ENCODE data around the gene QKI. TPM values are rescaled to one million over a fixed set of nuclear protein-coding genes. Genes with fewer than 3 reads are reported as not detected.

The QKI gene
- total and polyA plus RNA-seq, 2 of the 8 experiments (the other 6 are each of a cell fraction or from before 2014, with no cell fraction given) = 181 to 183 TPM

- Histone ChIP-seq H2BK12ac (ENCODE audit: low read depth, low read length) (no peak overlapping the region), H3K4me1 (replicated peaks in 1 of 4; ENCODE audit: control insufficient read depth in 3 of 4, insufficient read depth in 4 of 4, low read length in 3 of 4) (no peaks in the 10 kb centered on the region; a peak in 1 of 7 replicates), H3K27me3 (replicated peaks in 1 of 4; ENCODE audit: control insufficient read depth in 3 of 4, extremely low read depth in 1 of 4, insufficient read depth in 3 of 4, low read length in 3 of 4) (no peaks in the 10 kb centered on the region), H4K5ac (ENCODE audit: insufficient read length, low read depth, low read length) (no peak overlapping the region), H3K4me3 (ENCODE audit: extremely low read depth in 1 of 4, insufficient read depth in 2 of 4, low read depth in 3 of 4, low read length in 4 of 4) (no peak overlapping the region), H2BK20ac (ENCODE audit: low read length) (no peak overlapping the region), H3K23ac (ENCODE audit: insufficient read length) (no peak overlapping the region), H2BK120ac (replicated peaks; ENCODE audit: low read depth, low read length) (no peak overlapping the region), H2AK5ac (ENCODE audit: low read depth, low read length) (no peak overlapping the region), H2AFZ (ENCODE audit: low read length) (no peak overlapping the region), H2BK15ac (ENCODE audit: low read length) (no peak overlapping the region), H4K8ac (ENCODE audit: extremely low read depth, insufficient read depth, low read length) (no peak overlapping the region; the same call in 1 of the 2 replicates), H3K56ac (replicated peaks; ENCODE audit: insufficient read length, low read depth, low read length) (no peak overlapping the region), H3K9ac (replicated peaks in 1 of 4; ENCODE audit: extremely low read depth in 1 of 4, low read depth in 3 of 4, low read length in 3 of 4) (no peak overlapping the region), H3K9me3 (ENCODE audit: insufficient read depth in 2 of 2, low read depth in 1 of 2, low read length in 1 of 2) (no peaks in the 10 kb centered on the region), H3K14ac (ENCODE audit: insufficient read length) (no peak overlapping the region), H3K4ac (replicated peaks; ENCODE audit: insufficient read length, low read depth, low read length) (no peak overlapping the region), H4K20me1 (replicated peaks in 1 of 2; ENCODE audit: control insufficient read depth in 1 of 2, insufficient read depth in 2 of 2, low read length in 2 of 2) (no peaks in the 10 kb centered on the region), H3K36me3 (ENCODE audit: control insufficient read depth in 2 of 4, insufficient read depth in 4 of 4, low read length in 3 of 4) (no peaks in the 10 kb centered on the region), H4K91ac (replicated peaks; ENCODE audit: insufficient read length, low read length) (no peak overlapping the region), H3K27ac (ENCODE audit: low read depth, low read length) (no peak overlapping the region), H3K23me2 (ENCODE audit: low read depth, low read length) (no peaks in the 10 kb centered on the region), H3K79me1 (ENCODE audit: low read depth, low read length) (no peaks in the 10 kb centered on the region), H2BK5ac (ENCODE audit: low read depth, low read length) (no peak overlapping the region), H3K4me2 (ENCODE audit: insufficient read depth in 1 of 2, low read depth in 2 of 2, low read length in 2 of 2) (no peak overlapping the region), H3K18ac (ENCODE audit: extremely low read depth, low read length) (no peak overlapping the region), H3K79me2 (ENCODE audit: control insufficient read depth in 1 of 2, insufficient read depth in 2 of 2, low read length in 2 of 2) (no peaks in the 10 kb centered on the region)
- WGBS, 2 experiments (ENCODE audit: extremely low coverage in 1 of 2, insufficient coverage in 1 of 2, insufficient read length in 1 of 2, insufficient replicate concordance in 2 of 2, low coverage in 1 of 2, low lambda C conversion rate in 2 of 2, missing lambda C conversion rate in 1 of 2) = 94% methylated on average over 7 of the region's 7 CpGs; no CpG with 5 or more reads in 1 of the 2 experiments
- CTCF ChIA-PET (ENCODE audit: partially characterized antibody) = interaction anchor here (0.7 to 1.1 kb wide), 3 partner anchors 11 to 37 kb away, joined by 3 read pairs; no protein-coding TSS in a partner anchor
- no peak for DNase-seq (ENCODE audit: low read depth in 1 of 2, low spot score in 2 of 2)
- TF ChIP-seq BCL11A (IDR thresholded peaks at IDR 0.05; ENCODE audit: low read depth in 2 of 2, low read length in 2 of 2) = no peak
- no peak for TF ChIP-seq GTF2F1 (IDR thresholded peaks at IDR 0.05; ENCODE audit: borderline replicate concordance, low read depth, low read length)
- TF ChIP-seq EP300 (IDR thresholded peaks at IDR 0.05; ENCODE audit: borderline replicate concordance in 1 of 2, low read depth in 2 of 2, low read length in 2 of 2) = no peak
- FAIRE-seq = no peak
- POLR2A ChIA-PET (ENCODE audit: partially characterized antibody) = interaction anchor here (1.3 kb wide), 1 partner anchor 14 kb away, joined by 3 read pairs; no protein-coding TSS in a partner anchor
Observed at GRCh38 chr6:163376187-163376586, 38.3 kb upstream of the QKI start.
